NCI-H1417 treated with DMSO at 0.1 percent for 48 hours (cell line): Measurements from ENCODE around the gene EMC6.

Source experiments
- DNase-seq: peaks from one replicate; lab custom pipeline; 2025; lab: John Stamatoyannopoulos, UW

The EMC6 gene

DNA sequence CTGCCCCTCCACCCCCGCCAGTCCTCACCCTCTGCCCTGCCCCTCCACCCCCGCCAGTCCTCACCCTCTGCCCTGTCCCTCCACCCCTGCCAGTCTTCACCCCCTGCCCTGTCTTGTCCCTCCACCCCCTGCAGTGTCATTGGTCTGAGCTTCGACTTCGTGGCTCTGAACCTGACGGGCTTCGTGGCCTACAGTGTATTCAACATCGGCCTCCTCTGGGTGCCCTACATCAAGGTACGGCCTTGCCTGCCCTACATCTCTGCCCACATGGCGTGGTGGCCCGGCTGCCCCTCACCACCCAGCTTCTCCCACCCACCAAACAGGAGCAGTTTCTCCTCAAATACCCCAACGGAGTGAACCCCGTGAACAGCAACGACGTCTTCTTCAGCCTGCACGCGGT lies 12.3 kb upstream of the EMC6 start:
- no peak for DNase-seq

DNA sequence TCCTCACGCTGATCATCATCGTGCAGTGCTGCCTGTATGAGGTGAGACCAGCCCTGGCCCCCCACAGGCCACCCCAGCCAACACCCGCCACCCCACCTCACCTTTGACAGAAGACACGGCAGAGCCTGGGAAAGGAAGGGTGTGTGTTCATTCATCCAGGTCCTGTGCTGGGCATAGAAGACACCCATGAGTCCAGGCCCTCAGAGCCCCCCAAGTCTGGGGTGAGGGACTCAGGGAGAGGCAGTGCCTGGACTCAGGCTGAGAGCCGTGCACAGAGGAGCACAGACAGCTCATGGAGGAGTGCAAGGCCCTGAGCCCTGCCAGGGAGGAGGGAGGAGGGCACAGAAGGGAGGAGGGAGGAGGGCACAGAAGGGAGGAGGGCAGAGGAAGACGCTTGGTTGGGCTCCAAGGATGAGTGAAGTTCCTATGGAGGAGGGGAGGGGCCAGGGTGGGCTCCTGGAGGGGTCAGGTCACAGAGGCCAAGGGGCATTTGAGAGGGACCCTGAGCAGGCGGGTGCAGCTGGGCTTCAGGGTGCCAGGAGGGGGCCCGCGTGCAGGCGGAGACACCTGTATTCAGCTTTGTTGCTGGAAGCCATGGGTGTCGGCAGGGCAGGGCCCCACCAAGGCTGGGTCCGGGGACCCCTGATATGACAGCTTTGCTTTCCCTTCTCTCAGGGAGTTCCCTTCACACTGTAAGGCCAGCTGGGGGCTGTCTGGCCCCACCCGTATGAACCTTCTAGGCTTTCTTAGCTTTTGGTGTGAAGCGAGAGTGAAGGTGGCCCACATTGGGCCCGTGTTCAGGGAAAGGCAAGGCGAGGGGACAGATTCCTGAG lies 11.6 kb upstream of the EMC6 start:
- DNase-seq = no peak

GRCh38 chr17:3657588-3657869 lies 11.1 kb upstream of the EMC6 start:
- no peak for DNase-seq

GRCh38 chr17:3657874-3658783 lies 10.5 kb upstream of the EMC6 start:
- no peak for DNase-seq

DNA sequence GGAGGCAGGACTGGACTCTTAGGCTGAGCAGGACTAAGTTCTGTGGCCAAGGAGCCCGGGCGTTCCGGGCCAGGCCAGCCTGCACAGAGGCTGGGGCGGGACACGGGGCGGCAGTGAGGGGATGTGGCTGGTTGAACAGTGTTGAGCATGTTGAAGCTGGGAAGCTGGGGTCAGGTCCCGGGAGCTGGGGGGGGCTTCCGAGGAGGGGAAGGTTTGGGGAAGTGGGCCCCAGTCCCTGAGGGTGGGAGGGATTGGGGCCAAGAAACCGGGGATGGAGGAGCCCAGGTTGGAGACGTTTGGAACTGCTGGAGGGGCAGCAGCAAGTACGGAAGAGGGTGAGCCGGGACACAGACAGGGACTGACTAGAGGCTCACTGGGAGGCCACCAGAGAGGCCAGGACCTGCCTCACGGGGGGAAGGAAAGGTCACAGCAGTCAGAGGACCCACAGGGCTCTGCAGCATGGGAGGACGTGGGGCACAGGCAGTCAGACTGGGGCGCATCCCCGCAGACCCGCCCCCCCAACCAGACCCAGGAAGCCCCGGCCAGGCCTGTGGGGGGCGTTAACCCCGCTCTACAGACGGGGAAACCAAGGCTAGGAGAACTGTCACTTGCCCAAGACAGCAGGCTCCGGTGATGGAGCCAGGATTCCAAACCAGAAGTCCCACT lies 9.7 kb upstream of the EMC6 start:
- no peak for DNase-seq

- no peak for DNase-seq
Observed at GRCh38 chr17:3659541-3660111, 9.0 kb upstream of the EMC6 start.

DNA sequence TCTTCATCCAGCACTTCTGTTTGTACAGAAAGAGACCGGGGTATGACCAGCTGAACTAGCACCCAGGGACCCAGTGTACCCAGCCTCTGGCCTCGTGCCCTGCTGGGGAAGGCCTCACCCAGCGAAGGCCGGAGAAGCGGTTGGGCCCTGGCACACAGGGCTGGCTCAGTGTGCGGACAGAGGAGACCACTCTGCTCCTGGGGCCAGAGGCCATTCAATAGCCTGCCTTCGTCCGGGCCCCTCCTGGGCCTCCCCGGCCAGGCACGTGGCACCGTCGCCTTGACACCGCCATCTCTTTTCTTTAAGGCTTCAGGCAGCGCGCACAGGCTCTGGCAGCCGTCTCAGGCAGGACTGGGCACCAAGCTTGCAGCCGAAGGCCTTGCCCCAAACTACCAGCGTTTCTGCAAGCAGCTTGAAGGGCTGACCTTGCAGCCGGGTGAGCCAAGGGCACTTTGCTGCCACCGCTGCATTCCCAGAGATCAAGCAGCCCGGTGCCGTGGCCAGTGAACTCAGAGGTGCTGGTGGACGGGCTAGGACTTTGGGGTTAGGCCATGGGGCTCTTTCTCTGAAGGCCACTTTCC lies 8.2 kb upstream of the EMC6 start:
- DNase-seq = no peak

DNA sequence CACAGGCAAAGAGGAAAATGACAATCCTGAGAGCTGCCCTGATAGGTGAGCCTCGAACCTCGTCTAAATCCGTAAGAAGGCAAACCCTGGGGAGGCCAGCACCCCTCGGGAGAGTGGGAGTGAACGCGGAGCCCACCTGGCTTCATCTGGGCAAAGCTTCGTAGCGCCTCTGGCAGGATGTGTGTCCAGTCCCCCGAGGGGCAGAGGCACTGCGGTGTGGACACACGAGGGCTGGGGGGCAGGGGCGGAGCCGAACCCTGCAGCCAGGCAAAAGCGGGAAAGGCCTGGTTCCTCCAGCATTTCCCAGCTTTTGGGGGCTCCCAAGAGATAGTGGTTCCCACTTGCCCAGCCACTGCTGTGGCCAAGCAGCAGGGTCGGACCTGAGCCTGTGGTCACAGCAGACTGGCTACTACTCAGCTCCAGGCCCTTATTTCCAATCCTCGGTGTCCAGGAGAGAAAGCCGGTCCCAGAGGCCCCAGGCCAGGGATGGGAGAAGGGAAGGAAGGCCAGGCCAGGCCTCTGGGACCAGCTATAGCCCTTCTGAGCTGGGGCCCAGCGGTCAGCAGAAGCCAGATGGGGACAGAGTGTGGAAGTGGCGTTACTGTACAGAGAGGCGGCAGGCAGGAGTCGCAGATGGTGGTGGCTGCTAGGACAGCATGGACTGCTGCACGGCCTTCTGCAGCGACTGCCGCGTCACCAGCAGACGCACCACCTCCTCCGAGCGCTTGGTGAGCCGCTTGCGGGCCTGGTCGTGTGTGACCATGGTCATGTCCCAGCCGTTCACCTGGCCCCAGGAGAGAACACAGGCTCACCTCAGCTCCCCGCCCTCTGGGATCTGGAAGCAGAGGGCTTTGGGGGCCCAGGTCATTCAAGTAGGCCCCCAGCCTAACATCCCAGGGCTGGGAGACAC lies 5.3 kb upstream of the EMC6 start:
- DNase-seq = no peak

- no peak for DNase-seq
Observed at GRCh38 chr17:3665834-3666233, 2.8 kb upstream of the EMC6 start.

DNA sequence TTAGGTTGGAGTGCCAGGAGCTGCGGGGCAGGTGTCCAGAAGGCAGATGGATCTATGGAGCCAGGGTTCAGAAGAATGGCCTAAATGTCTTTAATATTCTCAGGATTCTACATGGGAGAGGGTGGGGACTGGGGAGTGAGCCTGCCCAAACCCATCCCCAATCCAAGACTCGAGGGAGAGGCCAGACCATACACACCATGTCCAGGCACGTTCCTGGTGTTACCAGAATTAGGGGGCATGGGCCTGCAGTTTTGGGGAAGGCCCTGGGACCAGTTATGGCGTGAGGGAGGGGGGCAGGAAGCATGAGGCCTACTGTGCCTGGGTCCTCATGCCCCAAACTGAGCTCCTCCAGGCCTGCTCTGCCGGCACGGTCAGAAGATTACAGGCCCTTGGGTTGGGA lies 2.1 kb upstream of the EMC6 start:
- no peak for DNase-seq

DNA sequence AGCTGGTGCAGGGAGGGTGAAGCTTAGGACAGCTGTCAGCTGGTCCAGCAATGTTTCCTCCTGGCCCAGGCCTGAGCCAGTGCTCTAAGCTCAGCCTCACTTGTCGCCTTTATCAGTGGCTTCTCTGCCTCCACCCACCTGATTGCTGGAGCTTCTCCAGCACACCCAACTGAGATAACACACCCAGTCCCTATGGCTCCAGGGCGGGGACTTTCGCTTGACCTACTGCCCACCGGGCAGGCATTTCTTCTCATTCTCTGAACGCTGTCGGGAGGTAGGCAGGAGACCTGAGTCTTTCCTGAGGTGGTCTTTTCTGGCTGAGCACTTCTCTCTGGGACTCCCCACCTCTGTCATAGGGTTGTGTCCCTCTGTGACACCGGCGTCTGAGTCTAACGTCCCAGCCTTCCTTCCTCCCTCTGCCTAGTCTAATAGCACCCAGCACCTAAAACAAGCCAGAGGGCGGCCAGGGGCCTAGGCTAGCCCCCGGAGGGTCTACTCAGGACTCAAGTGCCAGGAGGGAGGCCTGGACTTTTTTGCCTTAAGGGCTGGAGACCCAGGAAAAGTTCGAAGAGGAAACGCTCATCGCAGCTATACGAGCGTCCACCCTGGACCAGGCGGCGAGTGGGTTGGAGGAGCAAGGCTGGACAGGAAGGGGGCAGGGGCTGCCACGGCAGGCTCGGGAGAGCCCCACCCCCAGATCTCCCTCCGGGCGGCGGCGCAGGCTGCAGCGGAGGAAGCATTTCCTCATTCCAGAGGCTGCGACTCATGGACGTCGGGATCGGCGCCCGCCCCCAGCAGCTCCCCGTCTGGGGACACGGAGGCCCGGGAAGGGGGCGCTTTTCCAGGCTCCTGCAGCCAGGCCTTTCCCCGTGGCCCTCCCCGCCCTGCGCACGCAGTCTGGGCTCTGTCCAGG lies 990 bp upstream of the EMC6 start:
- DNase-seq = no peak

- DNase-seq = no peak
Observed at GRCh38 chr17:3669085-3669347, 404 bp downstream of the EMC6 start.

DNA sequence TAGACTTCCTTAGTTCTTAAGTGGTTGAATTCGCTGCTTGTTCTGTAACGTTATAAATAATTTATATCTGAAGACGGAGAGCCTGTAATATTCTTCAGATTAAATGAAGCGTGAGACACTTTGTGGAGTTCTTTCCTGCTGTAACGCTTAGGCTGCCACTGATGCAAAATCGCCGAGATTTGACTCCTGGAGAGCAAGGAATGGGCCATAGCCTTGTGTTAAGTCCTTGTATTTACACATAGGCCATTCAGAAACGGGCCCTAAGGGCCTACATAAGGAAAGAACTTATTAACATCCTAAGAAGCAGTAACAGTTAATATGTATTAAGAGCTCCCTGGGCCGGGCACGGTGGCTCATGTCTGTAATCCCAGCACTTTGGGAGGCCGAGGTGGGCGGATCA lies 936 bp downstream of the EMC6 start:
- no peak for DNase-seq

DNA sequence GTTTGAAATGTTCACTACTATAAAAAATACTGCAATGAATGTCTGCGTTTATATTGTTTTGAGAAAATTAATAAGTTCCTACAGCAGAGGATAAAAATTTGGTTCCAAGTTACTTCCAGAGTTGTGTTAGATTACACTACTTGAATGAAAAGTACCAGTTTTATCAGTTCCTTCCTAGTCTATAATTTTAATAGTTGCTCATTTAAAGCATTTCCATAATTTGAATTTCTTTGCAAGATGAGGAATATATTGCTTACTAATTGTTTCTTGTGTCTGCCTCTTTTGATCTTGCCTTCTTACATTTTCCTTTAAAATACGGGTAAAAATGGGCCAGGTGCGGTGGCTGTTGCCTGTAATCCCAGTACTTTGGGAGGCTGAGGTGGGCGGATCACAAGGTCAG lies 4.0 kb downstream of the EMC6 start:
- no peak for DNase-seq

DNA sequence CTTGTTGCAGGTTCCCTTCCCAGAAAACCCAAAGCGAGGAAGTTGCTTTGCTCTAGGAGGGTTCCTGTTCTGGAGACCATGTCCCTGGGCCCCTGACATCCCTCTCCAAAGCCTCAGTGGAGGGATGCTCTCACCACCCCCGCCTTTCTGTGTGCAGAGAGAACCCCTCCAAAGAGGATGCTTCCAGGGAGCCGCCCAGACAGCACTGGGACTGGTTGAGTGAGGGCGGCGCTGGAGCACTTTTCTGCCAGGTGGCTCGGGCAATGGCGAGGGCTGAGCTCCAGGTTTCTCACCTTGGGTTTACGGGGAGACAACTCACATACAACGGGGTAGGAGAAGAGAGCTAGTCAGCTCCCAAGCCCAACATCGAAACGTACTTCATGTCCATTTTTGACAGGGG lies 7.3 kb downstream of the EMC6 start:
- no peak for DNase-seq

- no peak for DNase-seq
Observed at GRCh38 chr17:3678095-3678820, 9.6 kb downstream of the EMC6 start.

DNA sequence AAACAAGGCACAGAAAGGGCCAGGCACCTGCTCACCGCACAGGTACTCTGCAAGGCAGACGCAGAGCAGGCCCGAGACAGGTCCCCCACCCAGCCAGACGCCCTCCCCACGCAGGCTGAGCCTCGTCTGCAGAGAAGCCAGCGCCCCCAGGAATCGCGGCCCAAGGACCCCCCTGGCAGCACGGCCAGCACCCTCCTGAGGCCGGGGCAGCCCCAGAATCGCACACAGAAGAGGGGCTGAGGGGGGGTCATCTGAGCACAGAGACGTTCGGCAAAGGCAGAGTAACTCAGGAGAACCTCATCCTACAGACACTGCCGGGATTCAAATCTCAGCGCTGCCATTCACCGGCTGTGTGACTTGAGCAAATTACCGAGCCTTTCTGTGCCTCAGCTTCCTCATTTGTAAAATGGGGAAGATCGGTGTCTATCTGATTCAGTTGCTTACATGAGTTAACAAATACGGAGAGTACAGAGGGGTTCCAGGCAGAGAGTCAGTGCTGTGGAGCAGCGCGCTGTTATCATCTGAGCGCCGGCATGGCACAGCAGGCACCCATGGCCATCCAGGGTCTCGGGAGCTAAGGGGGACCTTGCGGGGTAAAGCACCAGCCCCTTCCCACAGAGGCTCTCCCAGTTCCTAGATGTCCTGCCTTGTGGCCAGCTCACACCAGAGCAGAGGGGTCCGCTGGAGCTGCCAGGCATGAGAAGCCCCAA lies 10.4 kb downstream of the EMC6 start:
- DNase-seq = no peak

DNA sequence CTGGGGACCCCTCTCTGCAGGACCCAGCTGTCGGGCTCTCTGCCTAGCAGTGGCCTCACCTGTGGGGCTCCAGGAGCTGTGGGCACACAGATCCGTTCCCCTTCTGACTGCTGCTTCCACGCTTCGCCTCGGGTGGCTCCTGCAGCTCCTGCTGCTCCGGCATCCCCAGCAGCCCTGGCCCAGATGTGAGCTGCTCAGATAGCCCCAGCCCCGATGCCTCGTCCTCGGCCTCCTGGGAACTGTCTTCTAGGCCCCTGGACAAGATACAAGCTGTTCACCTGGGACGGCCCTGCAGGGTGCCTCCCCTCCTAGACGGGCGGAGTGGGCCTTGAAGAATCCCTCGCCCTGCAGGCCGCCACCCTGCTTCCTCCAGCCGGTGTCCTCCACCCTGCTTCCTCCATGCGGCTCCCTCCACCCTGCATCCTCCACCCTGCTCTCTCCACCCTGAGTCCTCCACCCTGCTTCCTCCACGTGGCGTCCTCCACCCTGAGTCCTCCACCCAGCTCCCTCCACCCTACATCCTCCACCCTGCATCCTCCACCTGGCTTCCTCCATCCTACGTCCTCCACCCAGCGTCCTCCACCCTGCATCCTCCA lies 11.0 kb downstream of the EMC6 start:
- DNase-seq = no peak

- no peak for DNase-seq
Observed at GRCh38 chr17:3681057-3681456, 12.4 kb downstream of the EMC6 start.
